CD1c-positive myeloid dendritic cell (primary cell): ENCODE data around the gene CHST1.
A peak's percentile ranks its signal among the peaks of the same experiment; 100 is the strongest.

Experiments used
- DNase-seq: peaks from one replicate; pipeline ENCODE4 v3.0.0-alpha.2; 2016; ENCODE audit errors: extremely low spot score

The CHST1 gene

GRCh38 chr11:45659818-45660160 lies 5.6 kb downstream of the CHST1 start:
- DNase-seq: no peak

DNA sequence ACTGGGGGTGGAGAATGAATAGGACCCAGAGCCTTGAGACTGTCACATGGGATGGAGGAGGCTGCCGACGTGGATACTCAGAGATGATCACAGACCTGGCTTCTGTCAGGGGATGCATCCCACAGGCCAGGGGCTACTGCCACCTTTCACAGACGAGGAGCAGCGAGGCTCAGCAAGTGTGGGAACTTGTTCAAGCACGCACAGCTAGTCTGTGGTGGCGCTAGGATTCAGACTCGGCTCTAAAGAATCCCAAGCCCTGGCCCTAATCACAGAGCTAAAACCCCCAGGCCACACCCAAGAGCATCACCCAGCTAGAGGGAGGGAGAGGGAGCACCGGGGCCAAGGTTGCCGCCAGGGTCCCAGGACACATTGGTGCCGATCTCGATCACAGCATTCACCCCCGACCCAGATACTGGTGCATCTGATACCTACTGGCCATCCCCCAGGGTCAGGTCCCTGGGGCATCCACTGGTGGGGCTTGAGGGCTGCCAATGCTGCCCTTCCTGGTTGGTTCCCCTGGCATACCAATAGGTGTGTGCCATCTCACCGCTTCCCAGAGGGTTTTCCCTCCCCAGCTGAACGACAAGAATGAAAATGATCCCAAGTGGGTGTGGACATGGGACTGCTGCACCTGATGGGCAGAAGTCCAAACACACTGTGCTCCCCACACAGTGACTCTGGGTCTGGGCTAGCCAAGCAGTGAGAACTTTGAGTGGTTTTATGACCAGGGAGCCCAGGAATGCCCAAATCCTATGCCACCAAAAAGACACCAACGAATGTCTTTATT lies 6.2 kb downstream of the CHST1 start:
- no peak for DNase-seq

GRCh38 chr11:45658292-45658991 lies 7.0 kb downstream of the CHST1 start:
- DNase-seq: peak; percentile 72

DNA sequence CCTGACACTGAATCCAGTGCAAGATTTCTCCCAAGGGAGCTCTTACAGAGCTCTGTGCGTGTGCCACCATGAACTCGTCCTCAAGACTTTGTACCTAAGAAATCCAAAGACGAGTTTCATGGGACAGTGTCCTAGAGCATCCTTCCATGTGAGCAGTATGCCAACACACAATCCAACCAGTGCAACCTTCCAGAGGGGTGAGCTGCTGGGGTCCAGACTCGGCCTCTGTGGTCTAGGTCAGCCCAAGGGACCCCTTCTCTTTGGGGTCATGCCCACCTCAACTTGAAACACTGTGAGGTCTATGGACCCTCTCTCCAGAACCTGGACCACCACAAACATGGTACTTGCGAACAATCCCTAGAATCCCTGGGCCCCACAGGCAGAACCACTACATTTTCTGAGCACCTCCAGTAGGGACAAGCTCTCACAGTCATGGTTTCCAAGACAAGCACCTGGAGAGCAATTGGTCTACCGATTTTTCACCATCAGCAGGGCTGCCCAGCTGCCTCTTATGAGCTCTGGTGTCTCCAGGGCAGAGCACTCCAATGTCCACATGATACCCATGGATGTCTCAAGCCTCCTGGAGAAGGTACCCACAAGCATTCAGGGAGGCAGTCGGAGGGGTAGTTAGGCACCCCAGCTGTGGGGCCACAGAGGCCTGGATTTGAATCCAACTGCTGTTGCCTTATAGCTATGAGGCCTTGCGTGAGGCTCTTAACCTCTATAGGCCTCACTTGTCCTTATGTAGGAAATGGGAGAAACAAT lies 7.7 kb downstream of the CHST1 start:
- DNase-seq: no peak

DNA sequence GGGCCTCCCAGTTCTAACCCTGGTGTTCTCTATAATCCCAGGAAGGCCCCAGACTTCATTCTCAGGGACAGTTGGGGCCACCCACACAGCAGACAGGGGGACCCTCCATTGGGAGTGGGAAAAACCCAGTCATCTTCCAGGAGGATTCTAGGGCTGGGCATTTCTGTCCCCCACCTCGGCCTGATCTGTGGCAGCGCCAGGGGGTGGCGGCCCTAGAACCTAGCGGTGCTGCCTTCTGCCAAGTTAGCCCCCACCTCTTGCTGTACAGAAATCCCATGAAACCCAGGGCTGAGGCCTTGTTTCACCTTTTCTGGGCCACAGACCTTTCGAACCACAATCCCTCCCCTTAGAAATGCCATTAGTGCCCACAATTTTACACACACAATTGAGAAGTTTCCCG lies 9.6 kb downstream of the CHST1 start:
- no peak for DNase-seq

DNA sequence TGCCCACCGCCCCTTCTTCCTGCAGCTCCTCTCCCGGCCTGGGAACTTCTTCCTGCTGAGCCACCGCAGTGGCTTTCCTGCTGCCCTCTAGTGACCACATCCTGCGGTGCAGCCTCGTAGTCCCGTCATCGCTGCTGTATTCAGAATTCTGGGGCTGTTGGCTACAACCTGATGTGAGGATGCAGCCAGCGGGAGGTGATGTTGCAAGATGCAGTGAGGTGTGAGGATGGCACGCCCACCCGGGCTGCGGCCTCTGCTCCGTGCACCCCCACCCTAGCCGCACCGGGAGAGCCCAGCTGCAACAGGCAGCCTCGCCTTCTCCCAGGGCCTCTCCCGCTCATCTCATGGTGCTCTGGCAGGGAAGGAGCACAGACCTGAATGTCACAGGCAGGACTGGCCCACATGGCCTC lies 10.1 kb downstream of the CHST1 start:
- peak; percentile 71 for DNase-seq

DNA sequence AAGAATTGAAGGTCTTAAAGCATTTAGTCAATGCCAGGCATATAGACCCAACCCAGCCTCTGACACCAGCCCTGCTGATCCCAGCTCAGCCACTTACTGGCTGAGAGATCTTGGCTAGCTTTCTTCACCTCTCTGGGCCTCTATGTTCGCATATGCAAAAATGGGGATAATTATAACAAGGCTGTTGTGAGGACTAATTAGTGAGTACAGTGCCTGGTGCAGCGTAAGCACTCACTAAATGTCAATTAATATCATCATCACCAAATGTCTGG lies 10.5 kb downstream of the CHST1 start:
- no peak for DNase-seq

DNA sequence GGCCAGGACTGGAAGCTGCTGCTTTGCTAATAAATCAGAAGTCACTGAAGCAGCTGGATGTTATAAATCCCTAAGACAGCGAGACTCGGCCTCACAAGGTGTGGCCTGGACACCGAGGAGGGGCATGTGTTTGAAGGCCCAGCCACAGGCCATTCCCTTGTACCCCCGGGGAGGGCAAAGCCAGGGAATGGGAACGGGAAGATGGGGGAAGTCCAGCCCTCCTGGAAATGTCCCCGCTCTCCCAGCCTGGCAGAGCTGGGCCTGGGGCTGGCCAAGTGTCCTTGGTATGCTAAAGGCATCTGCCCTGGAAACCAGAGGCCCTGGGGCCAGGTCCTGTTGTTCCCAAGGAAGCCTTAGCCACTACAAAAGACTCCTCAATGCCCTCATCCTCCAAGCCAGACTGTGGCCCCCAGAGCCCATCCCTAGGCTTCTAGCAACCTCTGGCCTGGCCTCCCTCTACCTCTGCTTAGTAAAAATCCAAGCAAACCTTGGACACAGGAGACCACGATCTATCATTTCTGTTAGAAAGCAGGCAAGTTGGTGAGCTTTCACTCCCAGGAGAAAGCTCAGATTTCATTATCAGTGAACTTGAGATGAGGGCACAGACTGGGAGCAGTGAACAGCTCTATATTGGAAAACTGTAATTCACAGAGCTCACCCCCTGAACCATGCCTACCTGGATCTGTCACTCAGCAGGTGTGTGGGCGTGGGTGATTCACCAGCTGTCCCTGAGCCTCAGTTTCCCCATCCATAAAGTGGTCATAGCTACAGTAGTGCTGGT lies 11.0 kb downstream of the CHST1 start:
- DNase-seq: no peak

DNA sequence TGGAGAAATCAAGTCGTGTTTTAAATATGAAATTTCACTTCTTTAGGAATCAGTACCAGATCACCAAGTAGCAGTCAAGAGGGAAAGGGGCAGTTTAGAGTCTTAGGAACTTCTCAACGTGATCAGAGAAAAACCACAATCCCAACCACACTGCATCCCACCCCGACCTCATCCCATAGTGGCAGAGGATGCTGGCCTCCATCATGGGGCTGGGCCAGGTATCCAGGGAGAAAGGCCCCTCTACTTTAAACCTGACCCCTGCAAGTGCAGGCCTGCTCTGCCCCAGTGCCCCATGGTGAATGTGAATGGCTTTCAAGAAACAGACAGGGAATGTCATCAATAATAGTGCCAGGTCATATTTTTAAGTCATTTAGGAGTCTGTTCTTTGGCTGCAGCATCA lies 12.1 kb downstream of the CHST1 start:
- DNase-seq: no peak

DNA sequence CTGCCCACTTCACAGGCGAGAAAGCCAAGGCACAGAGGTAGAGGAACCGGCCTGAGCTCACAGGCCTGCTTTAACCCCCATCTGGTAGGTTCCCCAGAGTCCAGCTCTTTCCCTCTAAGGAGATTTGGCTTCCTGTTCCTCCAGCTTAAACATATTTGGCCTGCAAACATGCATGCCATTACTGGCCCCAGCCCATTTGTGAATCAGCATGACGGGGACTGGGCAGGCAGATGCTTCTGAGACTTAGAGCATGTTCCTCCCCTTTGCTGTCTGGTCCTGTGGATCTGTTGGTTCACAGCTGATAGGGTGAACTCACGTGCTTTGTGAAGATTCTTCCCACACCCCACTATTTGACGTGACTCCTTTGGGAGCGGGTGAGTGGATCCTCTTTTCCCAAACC lies 12.6 kb downstream of the CHST1 start:
- no peak for DNase-seq

GRCh38 chr11:45651841-45652749 lies 13.3 kb downstream of the CHST1 start:
- DNase-seq: no peak

- DNase-seq: no peak
These were observed 14.3 kb downstream of the CHST1 start for GRCh38 chr11:45651156-45651555.

DNA sequence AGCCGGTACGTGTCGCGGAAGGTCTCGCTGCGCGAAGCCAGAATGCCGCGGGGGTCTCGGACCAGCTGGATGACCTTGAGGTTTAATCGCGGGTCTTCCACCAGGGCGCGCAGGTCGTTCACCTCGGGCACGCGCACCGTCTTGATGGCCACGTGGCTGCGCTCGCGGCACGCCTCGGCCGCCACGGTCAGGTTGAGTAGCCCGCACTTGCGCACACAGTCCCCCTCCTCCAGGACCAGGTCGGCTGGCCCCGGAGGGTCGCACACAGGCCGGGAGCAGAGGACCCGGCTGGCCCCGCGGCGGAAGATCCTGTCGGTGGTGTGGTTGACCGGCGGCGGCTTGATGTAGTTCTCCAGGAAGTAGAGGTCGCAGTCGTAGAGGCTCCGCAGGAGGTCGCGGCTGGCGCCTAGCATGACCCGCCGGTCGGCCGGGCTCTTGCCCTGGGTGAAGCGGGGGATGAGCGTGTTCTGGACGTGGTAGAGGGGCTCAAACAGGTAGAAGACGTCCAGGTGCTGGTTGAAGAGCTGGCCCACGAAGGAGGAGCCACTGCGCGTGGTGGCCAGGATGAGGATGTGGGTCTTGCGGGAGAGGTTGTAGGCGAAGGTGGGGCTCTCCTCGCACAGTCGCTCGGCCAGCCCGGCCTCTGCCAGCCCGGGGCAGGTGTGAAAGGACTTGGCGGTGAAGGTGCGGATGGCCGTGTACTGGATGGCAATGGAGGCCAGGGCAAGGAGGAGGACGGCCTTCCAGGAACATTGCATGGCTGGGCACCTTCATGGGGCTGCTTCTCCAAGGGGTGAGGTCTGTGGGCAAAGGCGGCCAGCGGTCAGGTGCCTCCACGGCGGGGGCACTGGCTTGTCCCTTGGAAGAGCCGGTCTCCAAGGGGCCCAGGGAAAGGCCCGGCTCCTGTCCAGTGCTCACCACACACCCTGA lies 15.0 kb downstream of the CHST1 start:
- no peak for DNase-seq

- DNase-seq: no peak
These were observed 15.8 kb downstream of the CHST1 start for GRCh38 chr11:45649544-45650165.

GRCh38 chr11:45648931-45649330 lies 16.5 kb downstream of the CHST1 start:
- no peak for DNase-seq

GRCh38 chr11:45647786-45648185 lies 17.6 kb downstream of the CHST1 start:
- DNase-seq: no peak

GRCh38 chr11:45647329-45647728 lies 18.1 kb downstream of the CHST1 start:
- DNase-seq: no peak

- peak; percentile 26 for DNase-seq
These were observed 19.0 kb downstream of the CHST1 start for GRCh38 chr11:45646275-45646927.
